Measurements from ENCODE around the gene AFMID. TPM values are rescaled to one million over a fixed set of nuclear protein-coding genes. Genes with fewer than 3 reads are reported as not detected.
"Not testable (repeated sequence)": the region's sequence is repeated elsewhere in the genome, so short reads cannot be mapped to it uniquely, and the experiment has no call there.

Gene AFMID
- total and polyA plus RNA-seq, 2 experiments from 2014 or later = 38.0 to 47.5 TPM

DNA sequence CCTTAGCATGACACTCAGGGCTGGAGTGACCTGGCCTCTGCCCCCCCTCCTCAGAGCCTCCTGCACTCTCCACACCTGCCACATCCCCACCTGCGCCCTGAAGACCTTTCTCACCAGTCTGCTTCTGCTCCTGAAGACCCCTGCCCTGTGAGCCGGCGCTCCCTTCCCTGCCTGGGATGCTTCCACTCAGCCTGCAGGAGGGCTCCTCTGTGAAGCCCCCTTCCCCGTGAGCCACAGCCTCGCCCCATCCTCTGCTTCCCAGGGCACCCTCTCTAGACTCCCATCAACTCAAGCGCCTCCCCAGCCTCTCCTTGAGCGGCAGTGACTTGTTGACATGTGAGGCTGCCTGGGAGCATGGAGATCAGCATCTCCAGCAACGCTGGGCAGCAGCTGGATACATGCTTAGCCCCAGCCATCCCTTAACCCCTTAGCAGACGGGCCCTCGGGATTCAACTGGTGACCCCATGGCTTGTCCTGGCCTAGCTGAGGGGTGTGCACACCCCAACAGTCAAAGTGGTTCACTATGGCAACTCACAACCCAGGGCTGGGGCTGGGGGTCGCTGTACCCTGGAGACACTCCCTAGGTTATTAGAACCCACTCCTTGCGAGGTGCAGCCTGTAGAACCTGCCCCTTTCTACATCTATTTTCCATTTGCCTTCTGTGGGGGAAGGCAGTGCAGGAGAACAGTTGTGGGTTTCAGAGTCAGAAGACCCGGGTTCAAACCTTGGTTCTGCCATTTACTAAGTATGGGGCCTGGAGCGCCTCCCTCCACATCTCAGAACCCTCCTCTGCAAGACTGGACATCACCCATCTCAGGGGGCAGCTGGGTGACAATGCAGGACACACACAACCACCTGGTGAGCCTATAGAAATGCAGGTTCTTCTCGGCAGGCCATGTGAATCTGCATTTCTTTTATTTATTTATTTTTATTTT, 65.8 kb downstream of the AFMID start:
- peaks cover 17% of the 10 kb centered on the region for H3K4me1 ChIP-seq (ENCODE audit: insufficient read depth)
- peak overlapping the region; percentile 55; the same call in 1 of the 2 replicates for H3K4me2 ChIP-seq
- TF ChIP-seq NANOG (IDR thresholded peaks at IDR 0.05; ENCODE audit: borderline replicate concordance) (no peak), POLR2AphosphoS5 (IDR thresholded peaks at IDR 0.05; ENCODE audit: low read depth) (no peak)
- H3K4me3 Mint-ChIP-seq = peak overlapping the region; percentile 85
- H3K9me2 ChIP-seq (ENCODE audit: insufficient read depth) = no peaks in the 10 kb centered on the region
- no peak overlapping the region for H3K4me3 ChIP-seq
- H3K36me3 Mint-ChIP-seq (ENCODE audit: low read depth) = no peaks in the 10 kb centered on the region
- H3F3A ChIP-seq (replicated peaks; ENCODE audit: low read depth) = peaks cover 8% of the 10 kb centered on the region
- H3K27ac Mint-ChIP-seq = peak overlapping the region; percentile 86
- DNase-seq (ENCODE audit: low spot score) (no peak), ATAC-seq (no peak)
- no peaks in the 10 kb centered on the region for H4K20me1 ChIP-seq (replicated peaks; ENCODE audit: insufficient read depth)
- no peak overlapping the region for H2AFZ ChIP-seq
- H3K9me3 Mint-ChIP-seq = no peaks in the 10 kb centered on the region
- H3K27me3 Mint-ChIP-seq (ENCODE audit: insufficient read depth, low read depth, poor library complexity) = peaks cover 16% of the 10 kb centered on the region
- H3K4me1 Mint-ChIP-seq = peaks cover 41% of the 10 kb centered on the region
- no peak overlapping the region for H3K27ac ChIP-seq (ENCODE audit: low read depth)
- no peaks in the 10 kb centered on the region for H3K27me3 ChIP-seq (ENCODE audit: insufficient read depth)
- no peaks in the 10 kb centered on the region for H3K36me3 ChIP-seq (ENCODE audit: insufficient read depth)
- no peaks in the 10 kb centered on the region for H3K79me2 ChIP-seq (replicated peaks; ENCODE audit: insufficient read depth)

DNA sequence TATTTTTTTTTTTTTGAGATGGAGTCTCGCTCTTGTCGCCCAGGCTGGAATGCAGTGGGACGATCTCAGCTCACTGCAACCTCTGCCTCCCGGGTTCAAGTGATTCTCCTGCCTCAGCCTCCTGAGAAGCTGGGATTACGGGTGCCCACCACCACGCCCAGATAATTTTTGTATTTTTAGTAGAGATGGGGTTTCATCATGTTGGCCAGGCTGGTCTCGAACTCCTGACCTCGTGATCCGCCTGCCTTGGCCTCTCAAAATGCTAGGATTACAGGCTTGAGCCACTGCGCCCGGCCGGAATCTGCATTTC, 66.4 kb downstream of the AFMID start:
- not testable (repeated sequence) for H4K20me1 ChIP-seq (replicated peaks; ENCODE audit: insufficient read depth); H3K36me3 Mint-ChIP-seq (ENCODE audit: low read depth); H3K27me3 ChIP-seq (ENCODE audit: insufficient read depth); H3K9me2 ChIP-seq (ENCODE audit: insufficient read depth); ATAC-seq; H3F3A ChIP-seq (replicated peaks; ENCODE audit: low read depth); H3K36me3 ChIP-seq (ENCODE audit: insufficient read depth); H3K79me2 ChIP-seq (replicated peaks; ENCODE audit: insufficient read depth); H3K9me3 Mint-ChIP-seq; H2AFZ ChIP-seq; DNase-seq (ENCODE audit: low spot score)
- H3K27ac ChIP-seq (ENCODE audit: low read depth) = peak overlapping the region; percentile 93
- H3K4me3 Mint-ChIP-seq = peak overlapping the region; percentile 85
- H3K4me2 ChIP-seq = peak overlapping the region; percentile 89
- peaks cover 44% of the 10 kb centered on the region for H3K4me1 Mint-ChIP-seq
- peak overlapping the region; percentile 95 for H3K27ac Mint-ChIP-seq
- H3K4me3 ChIP-seq = peak overlapping the region; percentile 89
- H3K27me3 Mint-ChIP-seq (ENCODE audit: insufficient read depth, low read depth, poor library complexity) = peaks cover 15% of the 10 kb centered on the region
- H3K4me1 ChIP-seq (ENCODE audit: insufficient read depth) = peaks cover 22% of the 10 kb centered on the region

- Histone ChIP-seq H4K20me1 (replicated peaks; ENCODE audit: insufficient read depth) (no peaks in the 10 kb centered on the region), H3K9me2 (ENCODE audit: insufficient read depth) (no peaks in the 10 kb centered on the region), H3K4me2 (peak overlapping the region; percentile 89), H3K36me3 (ENCODE audit: insufficient read depth) (no peaks in the 10 kb centered on the region), H2AFZ (0 out of 2 replicates have a peak overlapping the region, but pooled peaks have one; percentile 38), H3F3A (replicated peaks; ENCODE audit: low read depth) (peaks cover 10% of the 10 kb centered on the region), H3K27ac (ENCODE audit: low read depth) (peak overlapping the region; percentile 93), H3K27me3 (ENCODE audit: insufficient read depth) (no peaks in the 10 kb centered on the region), H3K79me2 (replicated peaks; ENCODE audit: insufficient read depth) (no peaks in the 10 kb centered on the region), H3K4me3 (peak overlapping the region; percentile 89), H3K4me1 (ENCODE audit: insufficient read depth) (peaks cover 22% of the 10 kb centered on the region)
- peaks cover 15% of the 10 kb centered on the region for H3K27me3 Mint-ChIP-seq (ENCODE audit: insufficient read depth, low read depth, poor library complexity)
- peak; percentile 97 for DNase-seq (ENCODE audit: low spot score)
- no peaks in the 10 kb centered on the region for H3K36me3 Mint-ChIP-seq (ENCODE audit: low read depth)
- H3K4me1 Mint-ChIP-seq = peaks cover 44% of the 10 kb centered on the region
- H3K27ac Mint-ChIP-seq = peak overlapping the region; percentile 95
- peak; percentile 67 for ATAC-seq
- H3K9me3 Mint-ChIP-seq = no peaks in the 10 kb centered on the region
- H3K4me3 Mint-ChIP-seq = peak overlapping the region; percentile 85
- TF ChIP-seq, protein P1, sequence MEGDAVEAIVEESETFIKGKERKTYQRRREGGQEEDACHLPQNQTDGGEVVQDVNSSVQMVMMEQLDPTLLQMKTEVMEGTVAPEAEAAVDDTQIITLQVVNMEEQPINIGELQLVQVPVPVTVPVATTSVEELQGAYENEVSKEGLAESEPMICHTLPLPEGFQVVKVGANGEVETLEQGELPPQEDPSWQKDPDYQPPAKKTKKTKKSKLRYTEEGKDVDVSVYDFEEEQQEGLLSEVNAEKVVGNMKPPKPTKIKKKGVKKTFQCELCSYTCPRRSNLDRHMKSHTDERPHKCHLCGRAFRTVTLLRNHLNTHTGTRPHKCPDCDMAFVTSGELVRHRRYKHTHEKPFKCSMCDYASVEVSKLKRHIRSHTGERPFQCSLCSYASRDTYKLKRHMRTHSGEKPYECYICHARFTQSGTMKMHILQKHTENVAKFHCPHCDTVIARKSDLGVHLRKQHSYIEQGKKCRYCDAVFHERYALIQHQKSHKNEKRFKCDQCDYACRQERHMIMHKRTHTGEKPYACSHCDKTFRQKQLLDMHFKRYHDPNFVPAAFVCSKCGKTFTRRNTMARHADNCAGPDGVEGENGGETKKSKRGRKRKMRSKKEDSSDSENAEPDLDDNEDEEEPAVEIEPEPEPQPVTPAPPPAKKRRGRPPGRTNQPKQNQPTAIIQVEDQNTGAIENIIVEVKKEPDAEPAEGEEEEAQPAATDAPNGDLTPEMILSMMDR (conservative IDR thresholded peaks at IDR 0.05; ENCODE audit: low read depth in 2 of 2) = no peak
- TF ChIP-seq STAT1 (IDR thresholded peaks at IDR 0.05; ENCODE audit: unreplicated experiment) (no peak), ZNF114 (CRISPR knock-in tag; IDR thresholded peaks at IDR 0.05) (no peak), EZH2 (IDR thresholded peaks at IDR 0.05; ENCODE audit: low read depth, unreplicated experiment) (no peak), JUNB (IDR thresholded peaks at IDR 0.05; ENCODE audit: unreplicated experiment) (no peak), CREB1 (CRISPR knock-in tag; IDR thresholded peaks at IDR 0.05; ENCODE audit: low read depth) (peak; percentile 74; the same call in 1 of the 2 replicates)
- TF ChIP-seq, protein P2, sequence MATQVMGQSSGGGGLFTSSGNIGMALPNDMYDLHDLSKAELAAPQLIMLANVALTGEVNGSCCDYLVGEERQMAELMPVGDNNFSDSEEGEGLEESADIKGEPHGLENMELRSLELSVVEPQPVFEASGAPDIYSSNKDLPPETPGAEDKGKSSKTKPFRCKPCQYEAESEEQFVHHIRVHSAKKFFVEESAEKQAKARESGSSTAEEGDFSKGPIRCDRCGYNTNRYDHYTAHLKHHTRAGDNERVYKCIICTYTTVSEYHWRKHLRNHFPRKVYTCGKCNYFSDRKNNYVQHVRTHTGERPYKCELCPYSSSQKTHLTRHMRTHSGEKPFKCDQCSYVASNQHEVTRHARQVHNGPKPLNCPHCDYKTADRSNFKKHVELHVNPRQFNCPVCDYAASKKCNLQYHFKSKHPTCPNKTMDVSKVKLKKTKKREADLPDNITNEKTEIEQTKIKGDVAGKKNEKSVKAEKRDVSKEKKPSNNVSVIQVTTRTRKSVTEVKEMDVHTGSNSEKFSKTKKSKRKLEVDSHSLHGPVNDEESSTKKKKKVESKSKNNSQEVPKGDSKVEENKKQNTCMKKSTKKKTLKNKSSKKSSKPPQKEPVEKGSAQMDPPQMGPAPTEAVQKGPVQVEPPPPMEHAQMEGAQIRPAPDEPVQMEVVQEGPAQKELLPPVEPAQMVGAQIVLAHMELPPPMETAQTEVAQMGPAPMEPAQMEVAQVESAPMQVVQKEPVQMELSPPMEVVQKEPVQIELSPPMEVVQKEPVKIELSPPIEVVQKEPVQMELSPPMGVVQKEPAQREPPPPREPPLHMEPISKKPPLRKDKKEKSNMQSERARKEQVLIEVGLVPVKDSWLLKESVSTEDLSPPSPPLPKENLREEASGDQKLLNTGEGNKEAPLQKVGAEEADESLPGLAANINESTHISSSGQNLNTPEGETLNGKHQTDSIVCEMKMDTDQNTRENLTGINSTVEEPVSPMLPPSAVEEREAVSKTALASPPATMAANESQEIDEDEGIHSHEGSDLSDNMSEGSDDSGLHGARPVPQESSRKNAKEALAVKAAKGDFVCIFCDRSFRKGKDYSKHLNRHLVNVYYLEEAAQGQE (IDR thresholded peaks at IDR 0.05; ENCODE audit: unreplicated experiment) = no peak
Observed at GRCh38 chr17:78253946-78254672, 66.9 kb downstream of the AFMID start.
